Stomach smooth muscle (tissue), 2 donors: ENCODE data around the gene PDE4A.

Experiments used
- H3K27ac ChIP-seq: one replicate; pipeline ENCODE4 v1.7.0; 2013; ENCODE audit warnings: mild to moderate bottlenecking, low read length, inconsistent platforms
- H3K27me3 ChIP-seq, 2 donors: one replicate each; pipeline ENCODE4 v1.7.0; 2013; ENCODE audit warnings: low read length in 2 of 2; ENCODE audit not compliant: insufficient read depth in 2 of 2, control insufficient read depth in 1 of 2
- H3K36me3 ChIP-seq, 2 donors: one replicate each; pipeline ENCODE4 v1.7.0; 2013; ENCODE audit warnings: low read length in 2 of 2; ENCODE audit not compliant: control insufficient read depth in 2 of 2, insufficient read depth in 2 of 2
- H3K4me1 ChIP-seq: one replicate; pipeline ENCODE4 v1.7.0; 2013; ENCODE audit warnings: low read length; ENCODE audit not compliant: control insufficient read depth, insufficient read depth
- H3K4me3 ChIP-seq, 2 donors: one replicate each; pipeline ENCODE4 v1.7.0; 2013; ENCODE audit warnings: low read length in 2 of 2
- H3K9ac ChIP-seq, 2 donors: one replicate each; pipeline ENCODE4 v1.7.0; 2013; ENCODE audit warnings: low read length in 2 of 2, mild to moderate bottlenecking in 1 of 2
- H3K9me3 ChIP-seq, 2 donors: one replicate each; pipeline ENCODE4 v1.7.0; 2013; ENCODE audit warnings: low read length in 2 of 2; ENCODE audit not compliant: control insufficient read depth in 2 of 2
- donor health status: healthy.
- donor health status: Pancreatic carcinoma.

PDE4A gene

GRCh38 chr19:10499550-10500246 is 79.4 kb downstream of the PDE4A start:
- H3K4me1 ChIP-seq = peaks cover 39% of the 10 kb centered on the region

GRCh38 chr19:10500247-10500592 is 79.9 kb downstream of the PDE4A start:
- H3K4me3 ChIP-seq = no peak overlapping the region
- no peaks in the 10 kb centered on the region for H3K27me3 ChIP-seq
- H3K27ac ChIP-seq = no peak overlapping the region
- peaks cover 39% of the 10 kb centered on the region for H3K4me1 ChIP-seq
- H3K9me3 ChIP-seq = no peaks in the 10 kb centered on the region
- H3K9ac ChIP-seq = no peak overlapping the region
- H3K36me3 ChIP-seq = peaks cover 10 to 24% of the 10 kb centered on the region in 2 donors

More at GRCh38 chr19:10499550-10500246, 79.4 kb downstream of the PDE4A start:
- no peak overlapping the region for H3K27ac ChIP-seq
- H3K36me3 ChIP-seq = peaks cover 14 to 27% of the 10 kb centered on the region in 2 donors
- H3K4me3 ChIP-seq = no peak overlapping the region
- no peaks in the 10 kb centered on the region for H3K27me3 ChIP-seq
- H3K9me3 ChIP-seq = no peaks in the 10 kb centered on the region
- no peak overlapping the region for H3K9ac ChIP-seq

GRCh38 chr19:10501971-10502523 is 81.7 kb downstream of the PDE4A start:
- Histone ChIP-seq H3K27ac (peak overlapping the region; percentile 95), H3K4me3 (peak overlapping the region; percentile 92 to 93), H3K27me3 (no peaks in the 10 kb centered on the region), H3K9ac (peak overlapping the region; percentile 94), H3K9me3 (no peaks in the 10 kb centered on the region), H3K4me1 (peaks cover 43% of the 10 kb centered on the region), H3K36me3 (peaks cover 7 to 18% of the 10 kb centered on the region in 2 donors)

- no peaks in the 10 kb centered on the region for H3K9me3 ChIP-seq
- H3K36me3 ChIP-seq = peaks cover 7 to 13% of the 10 kb centered on the region in 2 donors
- peak overlapping the region; percentile 92 to 93 for H3K4me3 ChIP-seq
- no peaks in the 10 kb centered on the region for H3K27me3 ChIP-seq
- H3K9ac ChIP-seq = peak overlapping the region; percentile 94
- peak overlapping the region; percentile 95 for H3K27ac ChIP-seq
- H3K4me1 ChIP-seq = peaks cover 40% of the 10 kb centered on the region
Measured at GRCh38 chr19:10502524-10503001, 82.2 kb downstream of the PDE4A start.

- peaks cover 7 to 13% of the 10 kb centered on the region in 2 donors for H3K36me3 ChIP-seq
Measured at GRCh38 chr19:10503002-10503789, 82.9 kb downstream of the PDE4A start, which contains the start of gene KEAP1. TSS of gene KEAP1 (minus strand) at chr19:10503356. CDS start at chr19:10500033, 3,323 bp downstream.

GRCh38 chr19:10505583-10506229 is 85.4 kb downstream of the PDE4A start:
- no peaks in the 10 kb centered on the region for H3K9me3 ChIP-seq
- H3K27ac ChIP-seq = no peak overlapping the region
- H3K9ac ChIP-seq = no peak overlapping the region

More at GRCh38 chr19:10503002-10503789, 82.9 kb downstream of the PDE4A start, which contains the start of gene KEAP1:
- Histone ChIP-seq H3K9ac (peak within 1 kb of the TSS; percentile 94), H3K4me1 (peaks cover 38% of the 10 kb centered on the region), H3K27ac (peak within 1 kb of the TSS; percentile 95), H3K4me3 (peak within 1 kb of the TSS; percentile 92 to 93), H3K9me3 (no peaks in the 10 kb centered on the region), H3K27me3 (peaks cover 0 to 2% of the 10 kb centered on the region in 2 donors)

GRCh38 chr19:10508036-10508435 is 87.7 kb downstream of the PDE4A start:
- Histone ChIP-seq H3K27me3 (peaks cover 15 to 20% of the 10 kb centered on the region in 2 donors), H3K9me3 (no peaks in the 10 kb centered on the region), H3K4me3 (no peak overlapping the region), H3K4me1 (peaks cover 8% of the 10 kb centered on the region), H3K9ac (no peak overlapping the region), H3K36me3 (no peaks in the 10 kb centered on the region), H3K27ac (no peak overlapping the region)

More at GRCh38 chr19:10505583-10506229, 85.4 kb downstream of the PDE4A start:
- H3K36me3 ChIP-seq = no peaks in the 10 kb centered on the region
- peaks cover 12 to 15% of the 10 kb centered on the region in 2 donors for H3K27me3 ChIP-seq
- H3K4me1 ChIP-seq = peaks cover 19% of the 10 kb centered on the region
- no peak overlapping the region for H3K4me3 ChIP-seq

- no peaks in the 10 kb centered on the region for H3K36me3 ChIP-seq
- H3K27me3 ChIP-seq = peaks cover 21 to 25% of the 10 kb centered on the region in 2 donors
- H3K4me3 ChIP-seq = no peak overlapping the region
- H3K9ac ChIP-seq = no peak overlapping the region
- H3K27ac ChIP-seq = no peak overlapping the region
- no peaks in the 10 kb centered on the region for H3K9me3 ChIP-seq
- peaks cover 4% of the 10 kb centered on the region for H3K4me1 ChIP-seq
Measured at GRCh38 chr19:10508707-10509106, 88.4 kb downstream of the PDE4A start.

GRCh38 chr19:10510301-10510802 is 90.0 kb downstream of the PDE4A start:
- no peak overlapping the region for H3K27ac ChIP-seq
- no peaks in the 10 kb centered on the region for H3K9me3 ChIP-seq
- H3K4me3 ChIP-seq = no peak overlapping the region
- H3K36me3 ChIP-seq = no peaks in the 10 kb centered on the region
- H3K9ac ChIP-seq = no peak overlapping the region
- peaks cover 37 to 39% of the 10 kb centered on the region in 2 donors for H3K27me3 ChIP-seq
- peaks cover 5% of the 10 kb centered on the region for H3K4me1 ChIP-seq

- Histone ChIP-seq H3K4me3 (no peak overlapping the region), H3K36me3 (no peaks in the 10 kb centered on the region), H3K9ac (no peak overlapping the region), H3K9me3 (no peaks in the 10 kb centered on the region), H3K27ac (no peak overlapping the region), H3K27me3 (peaks cover 54 to 64% of the 10 kb centered on the region in 2 donors), H3K4me1 (peaks cover 16% of the 10 kb centered on the region)
Measured at GRCh38 chr19:10513223-10513622, 92.9 kb downstream of the PDE4A start.
